ENCODE results near the gene DMRTA1. TPM values are rescaled to one million over a fixed set of nuclear protein-coding genes. Genes with fewer than 3 reads are reported as not detected.
"Not testable (repeated sequence)": the region's sequence is repeated elsewhere in the genome, so short reads cannot be mapped to it uniquely, and the experiment has no call there.

The DMRTA1 gene
- total RNA-seq, 5 donors from 2014 or later (not counting 1 experiment from before 2014, with no cell fraction given): 0.03 to 0.06 TPM; not detected in 3

DNA sequence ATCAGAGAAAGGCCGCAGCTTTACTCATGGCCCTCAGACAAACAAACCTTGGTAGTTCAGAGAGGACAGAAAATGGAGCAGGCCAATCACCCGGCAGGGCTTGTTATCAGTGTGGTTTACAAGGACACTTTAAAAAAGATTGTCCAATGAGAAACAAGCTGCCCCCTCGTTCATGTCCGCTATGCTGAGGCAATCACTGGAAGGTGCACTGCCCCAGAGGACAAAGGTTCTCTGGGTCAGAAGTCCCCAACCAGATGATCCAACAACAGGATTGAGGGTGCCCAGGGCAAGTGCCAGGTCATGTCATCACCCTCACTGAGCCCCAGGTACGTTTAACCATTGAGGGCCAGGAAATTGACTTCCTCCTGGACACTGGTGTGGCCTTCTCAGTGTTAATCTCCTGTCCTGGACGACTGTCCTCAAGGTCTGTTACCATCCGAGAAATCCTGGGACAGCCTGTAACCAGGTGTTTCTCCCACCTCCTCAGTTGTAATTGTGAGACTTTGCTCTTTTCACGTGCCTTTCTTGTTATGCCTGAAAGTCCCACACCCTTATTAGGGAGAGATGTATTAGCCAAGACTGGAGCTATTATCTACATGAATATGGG is 9.1 kb upstream of the DMRTA1 start:
- H3K27ac ChIP-seq (ENCODE audit: low read length); H3K4me1 ChIP-seq (ENCODE audit: control insufficient read depth in 1 of 2, extremely low read depth in 1 of 2, insufficient read depth in 2 of 2, low read length in 2 of 2); DNase-seq; H3K36me3 Mint-ChIP-seq; H3K9me3 ChIP-seq; CTCF ChIA-PET; H3K27ac Mint-ChIP-seq; ATAC-seq (replicated peaks in 1 of 4); H3K4me3 Mint-ChIP-seq; H3K9me3 Mint-ChIP-seq; POLR2A ChIA-PET; H3K4me3 ChIP-seq (ENCODE audit: control insufficient read depth in 1 of 2, extremely low read depth in 1 of 2, low read length in 1 of 2); H3K36me3 ChIP-seq (ENCODE audit: control insufficient read depth in 2 of 2, extremely low read depth in 1 of 2, insufficient read depth in 1 of 2, low read length in 1 of 2); H3K27me3 ChIP-seq (replicated peaks in 1 of 2; ENCODE audit: control insufficient read depth in 2 of 2, extremely low read depth in 1 of 2, insufficient read depth in 2 of 2, low read length in 1 of 2); H3K4me1 Mint-ChIP-seq: not testable (repeated sequence)
- H3K27me3 Mint-ChIP-seq: peaks cover 2 to 15% of the 10 kb centered on the region in 2 donors
- 82% methylated on average over 5 of the region's 8 CpGs for WGBS (ENCODE audit: insufficient coverage)

DNA sequence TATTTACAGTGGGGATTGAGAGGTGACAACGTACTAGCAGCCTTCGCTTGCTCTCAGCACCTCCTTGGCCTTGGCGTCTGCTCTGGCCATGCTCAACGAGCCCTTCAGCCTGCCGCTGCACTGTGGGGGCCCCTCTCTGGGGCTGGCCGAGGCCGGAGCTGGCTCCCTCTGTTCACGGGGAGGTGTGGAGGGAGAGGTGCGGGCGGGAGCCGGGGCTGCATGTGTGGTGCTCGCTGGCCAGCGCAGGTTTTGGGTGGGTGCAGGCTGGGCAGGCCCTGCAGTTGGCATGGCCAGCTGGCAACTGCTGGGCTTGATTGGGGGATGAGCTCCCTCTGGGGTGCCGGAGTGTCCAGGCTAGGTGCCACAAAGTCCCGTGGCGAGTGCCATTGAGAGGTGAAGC is 5.8 kb upstream of the DMRTA1 start:
- H3K27me3 Mint-ChIP-seq: peaks cover 15 to 27% of the 10 kb centered on the region in 2 donors
- no peaks in the 10 kb centered on the region for H3K36me3 Mint-ChIP-seq
- H3K27ac Mint-ChIP-seq: no peak overlapping the region
- H3K4me1 Mint-ChIP-seq: no peaks in the 10 kb centered on the region
- CTCF ChIA-PET: no interaction called here
- Histone ChIP-seq H3K27me3 (replicated peaks in 1 of 2; ENCODE audit: control insufficient read depth in 2 of 2, extremely low read depth in 1 of 2, insufficient read depth in 2 of 2, low read length in 1 of 2) (peaks cover 0 to 2% of the 10 kb centered on the region in 2 experiments), H3K4me1 (ENCODE audit: control insufficient read depth in 1 of 2, extremely low read depth in 1 of 2, insufficient read depth in 2 of 2, low read length in 2 of 2) (no peaks in the 10 kb centered on the region), H3K27ac (ENCODE audit: low read length) (no peak overlapping the region), H3K4me3 (ENCODE audit: control insufficient read depth in 1 of 2, extremely low read depth in 1 of 2, low read length in 1 of 2) (no peak overlapping the region), H3K36me3 (ENCODE audit: control insufficient read depth in 2 of 2, extremely low read depth in 1 of 2, insufficient read depth in 1 of 2, low read length in 1 of 2) (no peaks in the 10 kb centered on the region), H3K9me3 (no peaks in the 10 kb centered on the region)
- WGBS (ENCODE audit: insufficient coverage): 91% methylated on average over 14 of the region's 16 CpGs
- no peak overlapping the region for H3K4me3 Mint-ChIP-seq
- DNase-seq: no peak
- POLR2A ChIA-PET: no interaction called here
- peaks cover 0 to 4% (median 3%) of the 10 kb centered on the region in 3 donors for H3K9me3 Mint-ChIP-seq
- ATAC-seq (replicated peaks in 1 of 4): no peak

DNA sequence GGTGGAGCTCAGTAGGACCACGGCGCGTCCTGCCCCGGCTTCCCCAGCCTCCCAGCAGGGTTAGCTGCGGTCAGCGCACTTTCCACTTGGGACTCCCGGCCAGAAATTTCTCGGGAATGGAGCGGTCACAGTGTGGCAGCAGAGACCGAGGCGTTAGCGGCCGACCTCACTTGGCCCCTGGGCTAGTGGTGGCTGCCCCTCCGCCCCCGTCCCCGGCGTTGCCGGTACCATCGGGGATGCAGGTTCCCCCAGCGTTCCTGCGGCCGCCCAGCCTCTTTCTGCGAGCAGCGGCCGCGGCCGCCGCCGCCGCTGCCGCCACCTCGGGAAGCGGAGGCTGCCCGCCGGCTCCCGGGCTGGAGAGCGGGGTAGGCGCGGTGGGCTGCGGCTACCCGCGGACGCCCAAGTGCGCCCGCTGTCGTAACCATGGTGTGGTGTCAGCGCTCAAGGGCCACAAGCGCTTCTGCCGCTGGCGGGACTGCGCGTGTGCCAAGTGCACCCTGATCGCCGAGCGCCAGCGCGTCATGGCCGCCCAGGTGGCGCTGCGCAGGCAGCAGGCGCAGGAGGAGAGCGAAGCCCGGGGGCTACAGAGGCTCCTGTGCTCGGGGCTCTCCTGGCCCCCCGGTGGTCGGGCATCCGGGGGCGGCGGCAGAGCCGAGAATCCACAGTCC is 460 bp downstream of the DMRTA1 start:
- CTCF ChIA-PET: no interaction called here
- ATAC-seq (replicated peaks in 1 of 4) (peak; percentile 60 to 86 (median 74)), DNase-seq (peak in 8 of 35 experiments; percentile 2 to 28 (median 12))
- H3K27me3 ChIP-seq (replicated peaks in 1 of 2; ENCODE audit: control insufficient read depth in 2 of 2, extremely low read depth in 1 of 2, insufficient read depth in 2 of 2, low read length in 1 of 2): peaks cover 8 to 14% of the 10 kb centered on the region in 2 experiments
- H3K27ac ChIP-seq (ENCODE audit: low read length): no peak overlapping the region
- H3K4me1 ChIP-seq (ENCODE audit: control insufficient read depth in 1 of 2, extremely low read depth in 1 of 2, insufficient read depth in 2 of 2, low read length in 2 of 2): peaks cover 0 to 11% of the 10 kb centered on the region in 2 experiments
- Mint-ChIP-seq H3K9me3 (no peaks in the 10 kb centered on the region), H3K36me3 (no peaks in the 10 kb centered on the region), H3K27me3 (peaks cover 33 to 45% of the 10 kb centered on the region in 2 donors), H3K4me3 (peak overlapping the region; percentile 36 to 69 (median 45)), H3K27ac (no peak overlapping the region), H3K4me1 (peaks cover 0 to 9% (median 9%) of the 10 kb centered on the region in 3 donors)
- POLR2A ChIA-PET: no interaction called here
- no peaks in the 10 kb centered on the region for H3K9me3 ChIP-seq
- WGBS (ENCODE audit: insufficient coverage): 1% methylated on average over 70 of the region's 70 CpGs
- no peaks in the 10 kb centered on the region for H3K36me3 ChIP-seq (ENCODE audit: control insufficient read depth in 2 of 2, extremely low read depth in 1 of 2, insufficient read depth in 1 of 2, low read length in 1 of 2)
- peak overlapping the region; percentile 4 to 48 for H3K4me3 ChIP-seq (ENCODE audit: control insufficient read depth in 1 of 2, extremely low read depth in 1 of 2, low read length in 1 of 2)

DNA sequence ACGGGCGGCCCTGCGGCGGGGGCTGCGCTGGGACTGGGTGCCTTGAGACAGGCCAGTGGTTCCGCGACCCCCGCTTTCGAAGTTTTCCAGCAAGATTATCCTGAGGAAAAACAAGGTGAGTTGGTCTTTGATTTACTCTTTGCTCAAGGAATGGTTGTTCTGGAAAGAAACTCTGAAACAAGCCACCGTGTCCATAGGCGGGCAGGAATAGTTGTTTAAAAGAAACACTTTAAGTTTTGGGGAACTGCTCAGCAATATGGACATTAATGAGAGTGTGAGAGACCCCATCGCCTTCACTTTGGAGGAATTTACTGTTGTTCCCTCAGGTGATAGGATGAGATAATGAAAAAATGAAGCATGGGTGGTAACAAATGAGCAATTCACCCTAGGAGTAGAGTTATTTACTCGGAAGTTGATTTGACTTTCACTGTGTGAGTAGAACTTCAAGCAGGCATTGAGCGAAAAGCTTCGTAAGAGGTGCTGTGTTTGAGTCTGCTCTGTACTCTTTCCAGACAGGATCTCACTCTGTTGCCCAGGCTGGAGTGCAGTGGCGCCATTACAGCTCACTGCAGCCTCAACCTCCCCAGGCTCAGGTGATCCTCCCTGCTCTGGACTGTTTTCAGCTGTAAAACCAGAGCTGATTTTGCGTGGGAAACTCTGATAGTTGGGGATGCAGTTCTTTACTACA is 1.1 kb downstream of the DMRTA1 start:
- Histone ChIP-seq H3K4me1 (ENCODE audit: control insufficient read depth in 1 of 2, extremely low read depth in 1 of 2, insufficient read depth in 2 of 2, low read length in 2 of 2) (peaks cover 0 to 11% of the 10 kb centered on the region in 2 experiments), H3K27ac (ENCODE audit: low read length) (no peak overlapping the region), H3K9me3 (no peaks in the 10 kb centered on the region), H3K27me3 (replicated peaks in 1 of 2; ENCODE audit: control insufficient read depth in 2 of 2, extremely low read depth in 1 of 2, insufficient read depth in 2 of 2, low read length in 1 of 2) (peaks cover 8 to 14% of the 10 kb centered on the region in 2 experiments), H3K4me3 (ENCODE audit: control insufficient read depth in 1 of 2, extremely low read depth in 1 of 2, low read length in 1 of 2) (no peak overlapping the region), H3K36me3 (ENCODE audit: control insufficient read depth in 2 of 2, extremely low read depth in 1 of 2, insufficient read depth in 1 of 2, low read length in 1 of 2) (no peaks in the 10 kb centered on the region)
- ChIA-PET CTCF (interaction anchor here in 1 of 2 donors (0.6 kb wide), 1 partner anchor 69 kb away, joined by 3 read pairs; no protein-coding TSS in a partner anchor), POLR2A (interaction anchor here in 1 of 2 donors (0.7 kb wide), 1 partner anchor 204 kb away, joined by 11 read pairs; no protein-coding TSS in a partner anchor)
- peak in 1 of 4 experiments; percentile 10 for ATAC-seq (replicated peaks in 1 of 4)
- Mint-ChIP-seq H3K27ac (no peak overlapping the region), H3K36me3 (no peaks in the 10 kb centered on the region), H3K4me1 (peaks cover 0 to 9% (median 9%) of the 10 kb centered on the region in 3 donors), H3K9me3 (no peaks in the 10 kb centered on the region), H3K27me3 (peaks cover 38 to 47% of the 10 kb centered on the region in 2 donors), H3K4me3 (peak overlapping the region in 2 of 3 donors; percentile 41 to 69)
- DNase-seq: no peak
- WGBS (ENCODE audit: insufficient coverage): 28% methylated on average over 17 of the region's 17 CpGs

DNA sequence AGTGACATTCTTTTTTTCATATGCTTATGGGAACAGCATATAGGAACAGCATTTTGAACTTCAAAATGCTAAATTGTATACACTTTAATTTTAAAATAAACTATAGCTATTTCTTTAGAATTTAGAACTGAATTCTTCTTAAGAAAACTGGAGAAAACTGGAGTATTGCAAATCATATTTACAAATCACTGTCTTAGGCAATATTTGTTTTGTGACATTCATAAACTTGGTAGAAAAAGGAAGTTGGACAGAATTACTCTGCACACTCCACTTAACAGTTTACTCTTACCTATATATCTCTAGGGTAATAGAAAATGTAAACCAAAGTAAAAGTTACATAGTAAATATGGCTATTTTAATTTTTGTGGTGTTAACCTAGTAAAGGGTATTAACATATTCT is 3.1 kb downstream of the DMRTA1 start:
- ChIA-PET POLR2A (no interaction called here), CTCF (interaction anchor here in 1 of 2 donors (1.1 kb wide), 1 partner anchor 19 kb away, joined by 3 read pairs; no protein-coding TSS in a partner anchor)
- H3K27me3 ChIP-seq (replicated peaks in 1 of 2; ENCODE audit: control insufficient read depth in 2 of 2, extremely low read depth in 1 of 2, insufficient read depth in 2 of 2, low read length in 1 of 2): peaks cover 8 to 14% of the 10 kb centered on the region in 2 experiments
- H3K4me1 ChIP-seq (ENCODE audit: control insufficient read depth in 1 of 2, extremely low read depth in 1 of 2, insufficient read depth in 2 of 2, low read length in 2 of 2): peaks cover 0 to 11% of the 10 kb centered on the region in 2 experiments
- H3K4me3 ChIP-seq (ENCODE audit: control insufficient read depth in 1 of 2, extremely low read depth in 1 of 2, low read length in 1 of 2): no peak overlapping the region
- Mint-ChIP-seq H3K27me3 (peaks cover 29 to 41% of the 10 kb centered on the region in 2 donors), H3K4me3 (no peak overlapping the region), H3K27ac (no peak overlapping the region), H3K4me1 (peaks cover 0 to 9% (median 9%) of the 10 kb centered on the region in 3 donors), H3K9me3 (no peaks in the 10 kb centered on the region), H3K36me3 (no peaks in the 10 kb centered on the region)
- DNase-seq (no peak), ATAC-seq (replicated peaks in 1 of 4) (no peak)
- H3K36me3 ChIP-seq (ENCODE audit: control insufficient read depth in 2 of 2, extremely low read depth in 1 of 2, insufficient read depth in 1 of 2, low read length in 1 of 2): no peaks in the 10 kb centered on the region
- no peaks in the 10 kb centered on the region for H3K9me3 ChIP-seq
- H3K27ac ChIP-seq (ENCODE audit: low read length): no peak overlapping the region

DNA sequence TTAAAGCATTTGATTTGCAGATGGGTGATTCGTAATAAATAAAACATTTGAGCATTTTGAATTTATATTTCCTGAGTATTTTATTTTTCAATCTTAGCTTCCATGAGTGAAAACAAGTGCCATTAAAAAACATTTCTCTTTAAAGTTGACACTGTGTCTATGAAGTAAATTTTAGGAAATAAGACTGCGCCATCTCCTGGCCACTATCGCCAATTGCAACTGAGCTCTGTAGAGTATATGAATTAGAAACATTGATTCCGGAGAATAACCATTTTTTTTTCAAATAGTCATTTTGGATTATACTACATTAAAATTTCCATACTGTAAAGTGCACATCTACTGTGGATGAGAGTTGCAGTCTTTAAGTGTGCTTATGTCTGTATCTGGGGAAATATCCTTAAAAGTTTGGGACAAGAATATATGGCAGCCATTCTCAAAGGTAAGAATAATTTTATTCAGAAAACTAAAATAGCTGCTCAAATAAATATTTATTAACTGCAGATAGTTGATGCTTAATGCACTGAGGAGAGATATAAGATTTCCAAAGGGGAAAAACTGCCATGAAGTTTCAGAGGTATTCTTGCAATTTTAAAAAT is 5.9 kb downstream of the DMRTA1 start:
- Histone ChIP-seq H3K36me3 (ENCODE audit: control insufficient read depth in 2 of 2, extremely low read depth in 1 of 2, insufficient read depth in 1 of 2, low read length in 1 of 2) (no peaks in the 10 kb centered on the region), H3K9me3 (no peaks in the 10 kb centered on the region), H3K4me1 (ENCODE audit: control insufficient read depth in 1 of 2, extremely low read depth in 1 of 2, insufficient read depth in 2 of 2, low read length in 2 of 2) (peaks cover 0 to under 1% of the 10 kb centered on the region in 2 experiments), H3K4me3 (ENCODE audit: control insufficient read depth in 1 of 2, extremely low read depth in 1 of 2, low read length in 1 of 2) (no peak overlapping the region), H3K27me3 (replicated peaks in 1 of 2; ENCODE audit: control insufficient read depth in 2 of 2, extremely low read depth in 1 of 2, insufficient read depth in 2 of 2, low read length in 1 of 2) (peaks cover 3 to 4% of the 10 kb centered on the region in 2 experiments), H3K27ac (ENCODE audit: low read length) (no peak overlapping the region)
- ChIA-PET CTCF (interaction anchor here (0.6 to 2.6 kb wide), 16 partner anchors 10 to 644 kb away, joined by 3 to 41 read pairs (median 4); no protein-coding TSS in a partner anchor), POLR2A (interaction anchor here in 1 of 2 donors (0.7 kb wide), 1 partner anchor 1769 kb away, joined by 4 read pairs; no protein-coding TSS in a partner anchor)
- ATAC-seq (replicated peaks in 1 of 4) (peak in 1 of 4 experiments; percentile 42), DNase-seq (peak in 18 of 35 experiments; percentile 10 to 57 (median 27))
- H3K4me3 Mint-ChIP-seq: no peak overlapping the region
- peaks cover 31 to 34% of the 10 kb centered on the region in 2 donors for H3K27me3 Mint-ChIP-seq
- peaks cover 0 to 6% (median 6%) of the 10 kb centered on the region in 3 donors for H3K4me1 Mint-ChIP-seq
- no CpG with 5 or more reads among the region's 4 CpGs for WGBS (ENCODE audit: insufficient coverage)
- no peaks in the 10 kb centered on the region for H3K36me3 Mint-ChIP-seq
- no peak overlapping the region for H3K27ac Mint-ChIP-seq
- no peaks in the 10 kb centered on the region for H3K9me3 Mint-ChIP-seq

Data from T-cell (primary cell).